HEK293T (cell line): ENCODE measurements around the gene EPHB3.

Experiments used
- CTCF ChIA-PET: fragments of 350-600 bp; formaldehyde crosslinking; extraction: SDS; loops from one replicate; lab custom pipeline; 2021; ENCODE audit warnings: antibody characterized with exemption, inconsistent platforms; lab: Yijun Ruan, JAX
- POLR2A ChIA-PET: fragments of 350-600 bp; formaldehyde crosslinking; extraction: SDS; loops from one replicate; lab custom pipeline; 2020; ENCODE audit warnings: antibody characterized with exemption, inconsistent platforms; lab: Yijun Ruan, JAX
- DNase-seq: peaks from one replicate; pipeline ENCODE4 v3.0.0; 2012; ENCODE audit warnings: mixed read lengths; ENCODE audit errors: extremely low spot score
- ARNT ChIP-seq: fragments of 450-650 bp; IDR thresholded peaks from 2 replicates; pipeline ENCODE4 v1.6.1; 2017; ENCODE audit warnings: mild to moderate bottlenecking
- BHLHE40 ChIP-seq: fragments of 450-650 bp; IDR thresholded peaks from 2 replicates; pipeline ENCODE4 v1.6.1; 2016; ENCODE audit warnings: mild to moderate bottlenecking, moderate library complexity, borderline replicate concordance
- CTBP1 ChIP-seq: fragments of 450-650 bp; IDR thresholded peaks from 2 replicates; pipeline ENCODE4 v1.6.1; 2016; ENCODE audit warnings: borderline replicate concordance
- ELF4 ChIP-seq: fragments of 450-650 bp; IDR thresholded peaks from 2 replicates; pipeline ENCODE4 v1.6.1; 2017; ENCODE audit warnings: antibody characterized with exemption
- FOXA1 ChIP-seq: fragments of 450-650 bp; IDR thresholded peaks from 2 replicates; pipeline ENCODE4 v1.6.1; 2016; ENCODE audit warnings: mild to moderate bottlenecking
- FOXK2 ChIP-seq: fragments of 450-650 bp; IDR thresholded peaks from 2 replicates; pipeline ENCODE4 v1.6.1; 2016; ENCODE audit warnings: mild to moderate bottlenecking
- FOXM1 ChIP-seq: fragments of 450-650 bp; IDR thresholded peaks from 2 replicates; pipeline ENCODE4 v1.6.1; 2017; ENCODE audit warnings: mild to moderate bottlenecking, borderline replicate concordance
- HDGF ChIP-seq: fragments of 450-650 bp; IDR thresholded peaks from 2 replicates; pipeline ENCODE4 v1.6.1; 2017; ENCODE audit warnings: antibody characterized with exemption, borderline replicate concordance
- L3MBTL2 ChIP-seq: fragments of 450-650 bp; conservative IDR thresholded peaks from 2 replicates; pipeline ENCODE4 v1.6.1; 2016; ENCODE audit warnings: mild to moderate bottlenecking
- LEF1 ChIP-seq: fragments of 450-650 bp; IDR thresholded peaks from 2 replicates; pipeline ENCODE4 v1.6.1; 2017; ENCODE audit warnings: mild to moderate bottlenecking, borderline replicate concordance
- NFRKB ChIP-seq: fragments of 450-650 bp; IDR thresholded peaks from 2 replicates; pipeline ENCODE4 v1.6.1; 2016; ENCODE audit warnings: mild to moderate bottlenecking, moderate library complexity
- SP1 ChIP-seq: fragments of 450-650 bp; IDR thresholded peaks from 2 replicates; pipeline ENCODE4 v1.6.1; 2017
- SUZ12 ChIP-seq: fragments of 450-650 bp; IDR thresholded peaks from 2 replicates; pipeline ENCODE4 v1.6.1; 2016; ENCODE audit warnings: mild to moderate bottlenecking
- TARDBP ChIP-seq: fragments of 450-650 bp; IDR thresholded peaks from 2 replicates; pipeline ENCODE4 v1.6.1; 2016
- ZNF384 ChIP-seq: fragments of 450-650 bp; IDR thresholded peaks from 2 replicates; pipeline ENCODE4 v1.6.1; 2016
- TF ChIP-seq, protein P1 (sequence below): fragments of 450-650 bp; IDR thresholded peaks from 2 replicates; pipeline ENCODE4 v1.6.1; 2016

EPHB3 gene

GRCh38 chr3:184582646-184583577 is 21.3 kb downstream of the EPHB3 start:
- ChIA-PET POLR2A (no interaction called here), CTCF (no interaction called here)
- TF ChIP-seq ELF4 (no peak), CTBP1 (no peak), SUZ12 (no peak), L3MBTL2 (no peak), HDGF (no peak), ARNT (no peak), TARDBP (no peak)
- TF ChIP-seq, protein P1, sequence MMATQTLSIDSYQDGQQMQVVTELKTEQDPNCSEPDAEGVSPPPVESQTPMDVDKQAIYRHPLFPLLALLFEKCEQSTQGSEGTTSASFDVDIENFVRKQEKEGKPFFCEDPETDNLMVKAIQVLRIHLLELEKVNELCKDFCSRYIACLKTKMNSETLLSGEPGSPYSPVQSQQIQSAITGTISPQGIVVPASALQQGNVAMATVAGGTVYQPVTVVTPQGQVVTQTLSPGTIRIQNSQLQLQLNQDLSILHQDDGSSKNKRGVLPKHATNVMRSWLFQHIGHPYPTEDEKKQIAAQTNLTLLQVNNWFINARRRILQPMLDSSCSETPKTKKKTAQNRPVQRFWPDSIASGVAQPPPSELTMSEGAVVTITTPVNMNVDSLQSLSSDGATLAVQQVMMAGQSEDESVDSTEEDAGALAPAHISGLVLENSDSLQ = no peak
- no peak for DNase-seq

- POLR2A ChIA-PET = no interaction called here
- no peak for TF ChIP-seq FOXA1
- TF ChIP-seq SUZ12 = no peak
- TF ChIP-seq NFRKB = no peak
- TF ChIP-seq ZNF384 = no peak
- no peak for TF ChIP-seq LEF1
- TF ChIP-seq FOXM1 = no peak
- TF ChIP-seq HDGF = no peak
- TF ChIP-seq L3MBTL2 = no peak
- TF ChIP-seq SP1 = no peak
- TF ChIP-seq, protein P1 = no peak
- no peak for TF ChIP-seq TARDBP
- no peak for TF ChIP-seq BHLHE40
- TF ChIP-seq ELF4 = no peak
- CTCF ChIA-PET = no interaction called here
- DNase-seq = no peak
Observed at GRCh38 chr3:184583578-184584451, 22.2 kb downstream of the EPHB3 start.

DNA sequence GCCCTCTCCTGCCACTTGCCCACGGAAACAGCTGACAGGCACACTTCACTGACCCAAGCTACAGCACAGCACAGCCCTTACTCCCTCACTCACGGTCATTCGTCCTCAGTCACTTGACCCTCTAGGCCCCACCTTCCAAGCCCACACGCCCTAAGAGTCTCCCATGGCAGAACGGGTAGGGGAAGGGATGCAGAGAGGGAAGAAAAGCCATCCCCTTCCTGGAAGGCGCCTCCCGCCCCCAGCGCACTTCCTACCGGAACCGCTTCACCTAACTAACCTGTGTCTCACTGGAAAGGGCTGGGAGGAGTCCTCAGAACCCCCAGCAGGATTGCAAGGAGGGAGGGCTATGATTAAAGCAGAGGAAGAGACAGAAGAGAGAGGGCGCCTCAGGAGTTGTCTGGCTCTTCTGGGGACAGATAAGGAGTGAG is 22.9 kb downstream of the EPHB3 start:
- TF ChIP-seq TARDBP = no peak
- no peak for TF ChIP-seq ZNF384
- TF ChIP-seq, protein P1 = no peak
- no peak for TF ChIP-seq ARNT
- no peak for TF ChIP-seq HDGF
- TF ChIP-seq CTBP1 = no peak
- no peak for TF ChIP-seq FOXA1
- TF ChIP-seq L3MBTL2 = no peak
- no peak for TF ChIP-seq SP1
- TF ChIP-seq FOXM1 = no peak
- no peak for TF ChIP-seq LEF1
- TF ChIP-seq BHLHE40 = no peak
- no peak for TF ChIP-seq SUZ12
- TF ChIP-seq FOXK2 = no peak
- TF ChIP-seq NFRKB = no peak
- TF ChIP-seq ELF4 = no peak
- ChIA-PET POLR2A (no interaction called here), CTCF (no interaction called here)
- DNase-seq = no peak

DNA sequence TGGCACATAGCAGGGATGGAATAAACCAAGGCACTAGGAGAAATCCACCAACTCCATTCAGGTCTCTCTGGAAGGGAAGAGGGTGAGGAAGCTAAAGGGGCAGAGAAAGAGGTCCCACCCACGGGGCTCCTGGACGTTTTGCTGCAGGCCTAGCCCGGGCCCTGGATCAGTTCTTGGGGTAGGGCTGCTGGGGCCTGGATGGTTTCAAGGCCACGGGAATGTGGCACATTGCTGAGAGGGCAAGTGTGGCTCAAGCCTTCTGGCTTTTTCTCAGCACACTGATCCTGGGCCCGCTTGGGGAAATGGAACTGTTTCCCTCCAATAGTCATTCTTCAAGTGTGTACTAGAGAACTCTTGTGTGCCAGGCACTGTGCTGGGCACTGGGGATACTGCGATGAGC is 24.0 kb downstream of the EPHB3 start:
- ChIA-PET CTCF (interaction anchor here (0.6 to 0.7 kb wide), 2 partner anchors 36 to 235 kb away, joined by 3 read pairs; no protein-coding TSS in a partner anchor), POLR2A (no interaction called here)
- TF ChIP-seq L3MBTL2 = no peak
- no peak for TF ChIP-seq FOXA1
- TF ChIP-seq FOXK2 = no peak
- no peak for TF ChIP-seq SUZ12
- no peak for TF ChIP-seq BHLHE40
- TF ChIP-seq TARDBP = no peak
- TF ChIP-seq, protein P1 = no peak
- no peak for TF ChIP-seq CTBP1
- TF ChIP-seq ZNF384 = no peak
- TF ChIP-seq ELF4 = no peak
- no peak for TF ChIP-seq HDGF
- TF ChIP-seq FOXM1 = no peak
- TF ChIP-seq ARNT = no peak
- no peak for TF ChIP-seq NFRKB
- TF ChIP-seq SP1 = no peak
- no peak for TF ChIP-seq LEF1
- no peak for DNase-seq

GRCh38 chr3:184586851-184587250 is 25.3 kb downstream of the EPHB3 start:
- CTCF ChIA-PET = no interaction called here
- DNase-seq = no peak
- POLR2A ChIA-PET = no interaction called here
- TF ChIP-seq HDGF (no peak), NFRKB (no peak), ELF4 (no peak)
- TF ChIP-seq, protein P1 = no peak
